ENCODE results near the gene PPP3R1.

PPP3R1 gene

DNA sequence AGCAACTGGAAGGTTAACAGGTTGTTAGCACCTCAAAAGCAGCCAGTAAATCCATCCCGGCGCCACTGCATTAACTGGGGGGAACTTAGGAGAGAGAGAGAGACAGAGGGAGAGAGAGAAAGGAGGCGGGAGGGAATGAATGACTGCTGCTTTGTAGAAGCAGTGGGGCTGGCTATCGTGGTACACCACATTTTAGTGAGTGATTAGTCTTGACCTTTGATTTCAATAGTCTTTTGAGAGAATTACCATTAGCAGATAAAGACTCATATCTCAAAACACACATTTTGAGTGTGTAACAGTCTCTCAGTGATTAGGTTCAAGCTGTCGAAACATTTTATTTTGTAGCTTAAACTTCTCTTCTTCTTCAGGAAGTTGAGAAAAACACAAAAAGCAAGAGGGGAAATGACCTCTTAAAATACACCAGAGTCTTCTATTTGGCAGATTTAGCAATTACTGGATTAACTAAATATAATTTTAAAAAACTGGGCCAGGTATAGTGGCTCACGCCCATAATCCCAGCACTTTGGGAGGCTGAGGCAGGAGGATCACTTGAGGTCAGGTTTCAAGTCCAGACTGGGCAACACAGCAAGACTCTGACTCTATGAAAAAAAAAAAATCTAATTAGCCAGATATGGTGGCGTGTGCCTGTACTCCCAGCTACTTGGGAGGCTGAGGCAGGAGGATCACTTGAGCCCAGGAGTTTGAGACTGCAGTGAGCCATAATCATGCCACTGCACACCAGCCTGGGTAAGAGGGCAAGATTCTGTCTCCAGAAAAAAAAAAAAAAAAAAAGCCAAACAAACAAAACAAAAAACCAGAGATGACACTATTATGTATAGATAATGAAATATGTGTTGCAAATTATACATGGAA lies 116.6 kb downstream of the PPP3R1 start:
- no peak for DNase-seq

DNA sequence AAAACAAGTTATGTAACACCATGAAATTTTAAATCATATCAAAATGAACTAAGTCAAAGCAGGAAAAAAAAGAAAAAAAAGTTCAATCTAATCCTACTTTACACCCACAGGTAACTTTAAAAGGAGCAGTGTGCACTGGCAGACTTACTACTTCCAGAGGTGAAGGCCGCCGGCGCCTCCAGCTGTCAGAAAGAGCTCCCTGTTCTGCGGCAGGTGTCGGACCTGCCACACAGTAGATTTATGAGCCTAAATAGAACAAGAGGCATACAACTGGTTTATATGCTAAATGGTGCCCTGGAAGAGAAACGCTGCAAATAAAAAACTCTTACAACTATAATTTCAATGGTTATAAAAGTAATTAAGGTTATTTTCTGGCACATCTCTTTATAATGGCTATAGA lies 117.8 kb downstream of the PPP3R1 start:
- no peak for DNase-seq

DNA sequence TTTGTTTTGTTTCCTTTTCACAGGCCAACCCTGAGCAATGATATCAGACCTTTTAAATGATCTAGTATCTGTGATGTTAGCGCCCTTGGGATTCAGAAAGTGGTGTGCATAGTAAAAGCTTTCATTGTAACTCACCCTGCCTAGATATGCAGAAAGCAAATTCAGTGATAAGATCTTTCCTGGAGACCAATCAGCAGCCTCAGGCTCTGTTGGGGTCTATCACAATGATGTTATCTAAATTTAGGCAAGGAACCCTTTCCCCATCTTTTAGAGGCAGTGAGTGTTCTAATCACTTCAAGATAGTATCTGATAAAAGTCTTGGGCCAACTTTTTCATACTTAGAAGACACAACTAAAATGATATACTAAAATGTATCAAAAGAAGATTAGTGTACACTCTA lies 118.2 kb downstream of the PPP3R1 start:
- DNase-seq: no peak
